ENCODE data around the gene ZNF667. TPM values are rescaled to one million over a fixed set of nuclear protein-coding genes. Genes with fewer than 3 reads are reported as not detected.

Gene ZNF667
- total RNA-seq, 1 experiment from 2014 or later, result not detected

DNA sequence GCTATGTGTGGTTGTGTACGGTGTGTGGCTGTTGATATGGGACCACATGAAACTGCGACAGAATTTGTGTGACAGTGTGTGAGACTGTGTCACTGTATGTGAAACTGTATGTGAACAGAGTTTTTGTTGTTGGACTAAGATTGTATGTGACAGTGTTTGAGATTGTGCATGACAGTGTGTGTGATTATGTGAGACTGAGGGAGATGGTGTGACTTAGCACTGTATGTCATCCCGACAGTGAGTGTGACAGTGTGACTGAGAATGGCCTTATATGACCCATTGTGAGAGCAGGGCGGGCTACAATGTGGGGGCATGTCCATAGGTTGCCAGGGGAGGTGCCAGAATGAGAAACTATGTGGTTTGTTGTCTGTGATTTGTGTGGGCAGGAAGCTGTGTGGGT is 72.1 kb downstream of the ZNF667 start:
- intact Hi-C loops (cut with micrococcal nuclease; ENCODE audit: unreplicated experiment), result no loop called here
- CTCF ChIA-PET, result no interaction called here
- peaks cover 15% of the 10 kb centered on the region for H3K4me1 Mint-ChIP-seq (ENCODE audit: low read depth, unreplicated experiment)
- no peak for DNase-seq
- peak overlapping the region; percentile 78 for H3K4me3 Mint-ChIP-seq (ENCODE audit: low read depth, unreplicated experiment)
- H3K36me3 Mint-ChIP-seq (ENCODE audit: insufficient read depth, unreplicated experiment), result peaks cover 16% of the 10 kb centered on the region
- BruUV-seq (replicated peaks), result TSS peak; percentile 27
- H3K27ac Mint-ChIP-seq (ENCODE audit: unreplicated experiment), result no peak overlapping the region
- TF ChIP-seq, protein P1, sequence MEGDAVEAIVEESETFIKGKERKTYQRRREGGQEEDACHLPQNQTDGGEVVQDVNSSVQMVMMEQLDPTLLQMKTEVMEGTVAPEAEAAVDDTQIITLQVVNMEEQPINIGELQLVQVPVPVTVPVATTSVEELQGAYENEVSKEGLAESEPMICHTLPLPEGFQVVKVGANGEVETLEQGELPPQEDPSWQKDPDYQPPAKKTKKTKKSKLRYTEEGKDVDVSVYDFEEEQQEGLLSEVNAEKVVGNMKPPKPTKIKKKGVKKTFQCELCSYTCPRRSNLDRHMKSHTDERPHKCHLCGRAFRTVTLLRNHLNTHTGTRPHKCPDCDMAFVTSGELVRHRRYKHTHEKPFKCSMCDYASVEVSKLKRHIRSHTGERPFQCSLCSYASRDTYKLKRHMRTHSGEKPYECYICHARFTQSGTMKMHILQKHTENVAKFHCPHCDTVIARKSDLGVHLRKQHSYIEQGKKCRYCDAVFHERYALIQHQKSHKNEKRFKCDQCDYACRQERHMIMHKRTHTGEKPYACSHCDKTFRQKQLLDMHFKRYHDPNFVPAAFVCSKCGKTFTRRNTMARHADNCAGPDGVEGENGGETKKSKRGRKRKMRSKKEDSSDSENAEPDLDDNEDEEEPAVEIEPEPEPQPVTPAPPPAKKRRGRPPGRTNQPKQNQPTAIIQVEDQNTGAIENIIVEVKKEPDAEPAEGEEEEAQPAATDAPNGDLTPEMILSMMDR (IDR thresholded peaks at IDR 0.05; ENCODE audit: unreplicated experiment), result no peak
- H3K9me3 Mint-ChIP-seq (ENCODE audit: low read depth, unreplicated experiment), result peaks cover 45% of the 10 kb centered on the region
- no peaks in the 10 kb centered on the region for H3K27me3 Mint-ChIP-seq (ENCODE audit: unreplicated experiment)

DNA sequence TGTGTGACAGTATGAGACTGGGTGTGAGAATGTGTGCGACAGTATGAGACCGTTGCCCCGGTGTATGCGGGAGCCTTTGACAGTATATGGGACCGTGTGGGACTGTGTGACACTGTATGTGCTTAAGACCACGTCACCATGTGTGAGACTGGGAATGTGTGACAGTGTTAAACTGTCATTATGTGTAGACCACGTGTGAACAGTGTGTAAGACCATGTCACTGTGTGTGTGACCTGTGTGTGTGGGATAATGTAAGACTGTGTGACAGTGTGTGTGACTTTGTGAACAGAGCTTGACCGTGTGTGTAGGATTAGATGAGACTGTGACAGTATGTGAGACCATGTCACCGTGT is 72.5 kb downstream of the ZNF667 start:
- TF ChIP-seq, protein P1 (IDR thresholded peaks at IDR 0.05; ENCODE audit: unreplicated experiment), result no peak

DNA sequence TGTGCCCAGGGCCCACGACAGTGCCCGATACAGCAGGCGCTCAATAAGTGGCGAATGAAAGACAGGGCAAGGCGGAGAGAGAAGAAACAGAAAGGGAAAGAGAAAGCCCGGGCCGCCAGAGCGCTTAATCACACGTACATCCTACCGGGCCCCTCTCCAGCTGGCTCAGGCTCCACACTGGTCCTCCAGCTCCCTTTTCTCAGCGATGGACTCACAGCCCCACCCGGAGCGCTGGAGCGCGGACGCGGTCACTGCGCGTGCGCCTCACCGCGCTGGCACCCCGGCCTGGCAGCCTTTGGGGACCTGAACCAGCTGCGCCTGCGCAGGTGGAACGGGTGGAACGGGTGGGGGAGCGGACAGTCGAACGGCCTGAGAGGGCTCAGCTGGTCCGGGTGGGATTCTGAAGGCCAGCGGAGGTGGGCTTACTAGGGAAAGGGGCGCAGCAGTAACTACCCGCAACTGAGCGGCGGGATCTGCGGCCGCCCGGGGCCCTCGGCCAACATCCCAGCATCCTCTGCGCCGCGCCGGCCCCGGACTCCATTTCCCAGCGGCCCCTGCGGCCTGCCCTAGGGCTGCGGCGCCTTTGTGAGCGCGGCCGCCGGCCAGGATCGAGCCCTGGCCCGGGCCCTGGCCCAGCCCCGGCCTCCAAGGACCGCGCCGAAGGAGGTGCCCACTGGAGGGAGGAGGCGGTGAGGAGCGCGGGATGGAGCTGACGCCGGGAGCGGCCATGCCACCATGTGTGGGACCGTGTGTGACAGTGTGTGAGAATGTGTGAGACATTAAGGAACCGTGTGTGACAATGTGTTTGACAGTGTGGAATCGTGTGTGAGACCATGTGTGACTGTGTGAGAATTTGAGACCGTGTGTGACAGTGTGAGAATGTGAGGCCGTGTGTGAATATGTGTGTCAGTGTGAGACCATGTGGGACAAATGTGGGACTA is 73.1 kb downstream of the ZNF667 start, which contains the start of gene ZNF583:
ZNF583 (plus strand) TSS at position 569 of the 941 bp plus-strand sequence. CDS start 2,783 bp downstream, outside the sequence.
- BruUV-seq (replicated peaks), result no TSS peak
- TF ChIP-seq, protein P1 (IDR thresholded peaks at IDR 0.05; ENCODE audit: unreplicated experiment), result no peak
- peaks cover 16% of the 10 kb centered on the region for H3K36me3 Mint-ChIP-seq (ENCODE audit: insufficient read depth, unreplicated experiment)
- DNase-seq, result peak; percentile 93
- peaks cover 44% of the 10 kb centered on the region for H3K9me3 Mint-ChIP-seq (ENCODE audit: low read depth, unreplicated experiment)
- intact Hi-C loops (cut with micrococcal nuclease; ENCODE audit: unreplicated experiment), result no loop called here
- peak within 1 kb of the TSS; percentile 78 for H3K4me3 Mint-ChIP-seq (ENCODE audit: low read depth, unreplicated experiment)
- peaks cover 15% of the 10 kb centered on the region for H3K4me1 Mint-ChIP-seq (ENCODE audit: low read depth, unreplicated experiment)
- H3K27ac Mint-ChIP-seq (ENCODE audit: unreplicated experiment), result peak within 1 kb of the TSS; percentile 42
- no peaks in the 10 kb centered on the region for H3K27me3 Mint-ChIP-seq (ENCODE audit: unreplicated experiment)
- CTCF ChIA-PET, result interaction anchor here (0.5 to 0.6 kb wide), 3 partner anchors 89 to 1401 kb away, joined by 3 to 5 read pairs (median 3); partner anchors contain the start of gene ZSCAN5A

More for the DNA sequence above, 72.5 kb downstream of the ZNF667 start:
- peaks cover 16% of the 10 kb centered on the region for H3K36me3 Mint-ChIP-seq (ENCODE audit: insufficient read depth, unreplicated experiment)
- H3K27ac Mint-ChIP-seq (ENCODE audit: unreplicated experiment), result peak overlapping the region; percentile 42
- H3K4me3 Mint-ChIP-seq (ENCODE audit: low read depth, unreplicated experiment), result peak overlapping the region; percentile 78
- no TSS peak for BruUV-seq (replicated peaks)
- CTCF ChIA-PET, result no interaction called here
- H3K9me3 Mint-ChIP-seq (ENCODE audit: low read depth, unreplicated experiment), result peaks cover 42% of the 10 kb centered on the region
- DNase-seq, result no peak
- H3K27me3 Mint-ChIP-seq (ENCODE audit: unreplicated experiment), result no peaks in the 10 kb centered on the region
- peaks cover 15% of the 10 kb centered on the region for H3K4me1 Mint-ChIP-seq (ENCODE audit: low read depth, unreplicated experiment)
- intact Hi-C loops (cut with micrococcal nuclease; ENCODE audit: unreplicated experiment), result no loop called here

DNA sequence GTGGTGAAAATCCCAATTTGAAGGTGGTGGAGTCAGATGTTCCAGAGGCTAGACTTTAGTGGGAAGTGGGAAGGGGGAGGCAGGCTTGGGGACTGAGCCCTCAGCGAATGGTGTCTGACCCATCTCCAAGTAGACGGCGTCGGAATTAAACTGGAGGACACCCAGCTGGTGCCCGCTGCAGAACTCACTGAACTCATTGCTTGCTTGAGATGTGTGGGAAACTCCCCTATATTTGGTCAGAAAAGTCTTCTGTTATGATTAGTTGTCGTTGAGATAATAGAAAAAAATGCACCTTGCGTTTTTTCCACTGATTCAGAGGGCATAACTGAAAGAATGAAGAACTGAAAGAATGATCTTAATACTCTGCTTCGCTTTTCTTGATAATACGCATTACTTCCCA is 73.9 kb downstream of the ZNF667 start:
- H3K9me3 Mint-ChIP-seq (ENCODE audit: low read depth, unreplicated experiment), result peaks cover 43% of the 10 kb centered on the region
- H3K27ac Mint-ChIP-seq (ENCODE audit: unreplicated experiment), result peak overlapping the region; percentile 42
- H3K4me3 Mint-ChIP-seq (ENCODE audit: low read depth, unreplicated experiment), result peak overlapping the region; percentile 78
- intact Hi-C loops (cut with micrococcal nuclease; ENCODE audit: unreplicated experiment), result no loop called here
- BruUV-seq (replicated peaks), result TSS peak; percentile 32
- H3K36me3 Mint-ChIP-seq (ENCODE audit: insufficient read depth, unreplicated experiment), result peaks cover 16% of the 10 kb centered on the region
- no peaks in the 10 kb centered on the region for H3K27me3 Mint-ChIP-seq (ENCODE audit: unreplicated experiment)
- DNase-seq, result no peak
- CTCF ChIA-PET, result interaction anchor here (0.6 kb wide), 1 partner anchor 89 kb away, joined by 5 read pairs; the partner anchor contains the start of gene ZSCAN5A
- TF ChIP-seq, protein P1 (IDR thresholded peaks at IDR 0.05; ENCODE audit: unreplicated experiment), result no peak
- H3K4me1 Mint-ChIP-seq (ENCODE audit: low read depth, unreplicated experiment), result peaks cover 15% of the 10 kb centered on the region

All from Calu3 (cell line).